ENCODE data around the gene KCNAB2.

DNA sequence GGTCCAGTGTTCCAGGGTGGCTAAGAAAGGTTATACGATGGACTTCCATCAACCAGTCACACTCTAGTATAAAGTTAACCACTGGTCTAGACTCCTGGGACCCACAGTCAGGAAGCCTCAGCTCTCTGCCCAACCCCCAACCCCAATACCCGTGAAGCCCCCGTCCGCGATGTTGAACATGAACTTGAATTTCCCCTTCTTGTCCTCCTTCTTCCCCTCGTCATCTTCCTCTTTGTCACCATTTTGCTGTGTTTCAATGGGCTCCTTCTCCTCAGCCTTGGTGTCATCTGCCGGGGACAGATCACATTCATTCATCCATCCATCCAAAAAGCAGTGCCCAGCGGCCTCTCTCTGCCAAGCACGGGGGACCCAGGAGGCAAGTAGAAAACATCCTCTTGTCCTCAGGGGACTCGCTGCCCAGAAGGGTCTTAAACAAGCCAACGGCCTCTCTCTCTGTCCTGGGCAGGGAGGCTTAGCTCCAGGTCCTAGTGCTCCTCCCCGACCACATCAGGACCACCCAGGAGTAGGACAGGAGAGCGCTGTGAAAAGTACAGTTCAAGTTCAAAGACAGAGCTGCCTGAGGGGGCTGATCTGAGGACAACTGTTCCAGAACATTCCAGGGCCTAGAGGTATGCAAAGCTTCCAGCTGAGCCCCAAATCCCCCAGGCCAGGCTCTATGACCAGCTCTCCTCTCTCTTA, 66.5 kb downstream of the KCNAB2 start:
- TF ChIP-seq ZFP3 (CRISPR knock-in tag; IDR thresholded peaks at IDR 0.05) = no peak
- TF ChIP-seq, protein P1, sequence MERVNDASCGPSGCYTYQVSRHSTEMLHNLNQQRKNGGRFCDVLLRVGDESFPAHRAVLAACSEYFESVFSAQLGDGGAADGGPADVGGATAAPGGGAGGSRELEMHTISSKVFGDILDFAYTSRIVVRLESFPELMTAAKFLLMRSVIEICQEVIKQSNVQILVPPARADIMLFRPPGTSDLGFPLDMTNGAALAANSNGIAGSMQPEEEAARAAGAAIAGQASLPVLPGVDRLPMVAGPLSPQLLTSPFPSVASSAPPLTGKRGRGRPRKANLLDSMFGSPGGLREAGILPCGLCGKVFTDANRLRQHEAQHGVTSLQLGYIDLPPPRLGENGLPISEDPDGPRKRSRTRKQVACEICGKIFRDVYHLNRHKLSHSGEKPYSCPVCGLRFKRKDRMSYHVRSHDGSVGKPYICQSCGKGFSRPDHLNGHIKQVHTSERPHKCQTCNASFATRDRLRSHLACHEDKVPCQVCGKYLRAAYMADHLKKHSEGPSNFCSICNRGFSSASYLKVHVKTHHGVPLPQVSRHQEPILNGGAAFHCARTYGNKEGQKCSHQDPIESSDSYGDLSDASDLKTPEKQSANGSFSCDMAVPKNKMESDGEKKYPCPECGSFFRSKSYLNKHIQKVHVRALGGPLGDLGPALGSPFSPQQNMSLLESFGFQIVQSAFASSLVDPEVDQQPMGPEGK (CRISPR knock-in tag; IDR thresholded peaks at IDR 0.05; ENCODE audit: borderline replicate concordance) = no peak
- no peak for TF ChIP-seq OSR1 (CRISPR knock-in tag; IDR thresholded peaks at IDR 0.05)
- TF ChIP-seq ZNF70 (CRISPR knock-in tag; IDR thresholded peaks at IDR 0.05) = no peak
- TF ChIP-seq, protein P2, sequence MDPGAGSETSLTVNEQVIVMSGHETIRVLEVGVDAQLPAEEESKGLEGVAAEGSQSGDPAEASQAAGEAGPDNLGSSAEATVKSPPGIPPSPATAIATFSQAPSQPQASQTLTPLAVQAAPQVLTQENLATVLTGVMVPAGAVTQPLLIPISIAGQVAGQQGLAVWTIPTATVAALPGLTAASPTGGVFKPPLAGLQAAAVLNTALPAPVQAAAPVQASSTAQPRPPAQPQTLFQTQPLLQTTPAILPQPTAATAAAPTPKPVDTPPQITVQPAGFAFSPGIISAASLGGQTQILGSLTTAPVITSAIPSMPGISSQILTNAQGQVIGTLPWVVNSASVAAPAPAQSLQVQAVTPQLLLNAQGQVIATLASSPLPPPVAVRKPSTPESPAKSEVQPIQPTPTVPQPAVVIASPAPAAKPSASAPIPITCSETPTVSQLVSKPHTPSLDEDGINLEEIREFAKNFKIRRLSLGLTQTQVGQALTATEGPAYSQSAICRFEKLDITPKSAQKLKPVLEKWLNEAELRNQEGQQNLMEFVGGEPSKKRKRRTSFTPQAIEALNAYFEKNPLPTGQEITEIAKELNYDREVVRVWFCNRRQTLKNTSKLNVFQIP (CRISPR knock-in tag; IDR thresholded peaks at IDR 0.05; ENCODE audit: borderline replicate concordance, low read depth) = no peak
- TF ChIP-seq, protein P3, sequence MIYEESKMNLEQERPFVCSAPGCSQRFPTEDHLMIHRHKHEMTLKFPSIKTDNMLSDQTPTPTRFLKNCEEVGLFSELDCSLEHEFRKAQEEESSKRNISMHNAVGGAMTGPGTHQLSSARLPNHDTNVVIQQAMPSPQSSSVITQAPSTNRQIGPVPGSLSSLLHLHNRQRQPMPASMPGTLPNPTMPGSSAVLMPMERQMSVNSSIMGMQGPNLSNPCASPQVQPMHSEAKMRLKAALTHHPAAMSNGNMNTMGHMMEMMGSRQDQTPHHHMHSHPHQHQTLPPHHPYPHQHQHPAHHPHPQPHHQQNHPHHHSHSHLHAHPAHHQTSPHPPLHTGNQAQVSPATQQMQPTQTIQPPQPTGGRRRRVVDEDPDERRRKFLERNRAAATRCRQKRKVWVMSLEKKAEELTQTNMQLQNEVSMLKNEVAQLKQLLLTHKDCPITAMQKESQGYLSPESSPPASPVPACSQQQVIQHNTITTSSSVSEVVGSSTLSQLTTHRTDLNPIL (CRISPR knock-in tag; IDR thresholded peaks at IDR 0.05; ENCODE audit: low read depth) = no peak
- TF ChIP-seq ISL1 (CRISPR knock-in tag; IDR thresholded peaks at IDR 0.05) = no peak
- TF ChIP-seq ZC3H10 (CRISPR knock-in tag; IDR thresholded peaks at IDR 0.05) = no peak
- TF ChIP-seq ZFP30 (CRISPR knock-in tag; IDR thresholded peaks at IDR 0.05) = no peak
- TF ChIP-seq ARNTL (CRISPR knock-in tag; IDR thresholded peaks at IDR 0.05; ENCODE audit: borderline replicate concordance, low read depth) = no peak
- TF ChIP-seq RARB (CRISPR knock-in tag; IDR thresholded peaks at IDR 0.05) = no peak
- TF ChIP-seq CSDC2 (CRISPR knock-in tag; IDR thresholded peaks at IDR 0.05) = no peak
- TF ChIP-seq TOX (CRISPR knock-in tag; IDR thresholded peaks at IDR 0.05; ENCODE audit: borderline replicate concordance) = no peak
- no peak for TF ChIP-seq ZNF565 (CRISPR knock-in tag; conservative IDR thresholded peaks at IDR 0.05; ENCODE audit: low read depth)

All from SK-N-SH treated with all-trans-retinoic acid at 6 μM for 48 hours (cell line).